GM19023 (cell line): ENCODE measurements around the gene KCNH3.

Experiments used
- ATAC-seq: cut with Tn5 transposase; IDR thresholded peaks from one replicate; pipeline ENCODE4 v1.9.1; 2021; ENCODE audit warnings: mild to moderate bottlenecking, moderate library complexity; ENCODE audit not compliant: unreplicated experiment

Gene KCNH3

DNA sequence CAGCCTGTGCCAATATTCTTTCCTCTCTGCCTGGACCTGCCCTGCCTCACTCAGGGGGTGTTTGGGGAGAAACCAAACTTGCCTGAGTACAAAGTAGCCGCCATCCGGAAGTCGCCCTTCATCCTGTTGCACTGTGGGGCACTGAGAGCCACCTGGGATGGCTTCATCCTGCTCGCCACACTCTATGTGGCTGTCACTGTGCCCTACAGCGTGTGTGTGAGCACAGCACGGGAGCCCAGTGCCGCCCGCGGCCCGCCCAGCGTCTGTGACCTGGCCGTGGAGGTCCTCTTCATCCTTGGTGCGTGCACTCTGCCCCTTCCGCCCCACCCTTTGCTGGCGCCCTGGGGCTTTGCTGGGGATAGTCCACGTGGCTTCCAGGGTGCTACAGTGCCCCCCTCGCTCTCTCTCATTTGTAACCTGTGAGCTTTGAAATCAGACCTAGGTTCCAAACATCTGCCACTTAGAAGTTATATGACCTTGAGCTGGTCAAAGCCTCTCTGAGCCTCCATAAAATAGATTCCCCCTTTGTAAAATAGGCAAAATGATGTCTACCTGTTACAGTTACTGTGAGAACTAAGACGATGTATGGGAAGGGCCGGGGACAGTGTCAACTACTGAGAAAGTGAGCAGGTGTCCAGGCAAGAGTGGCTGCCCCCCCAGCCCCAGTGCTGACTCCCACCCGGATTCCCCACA lies 4.5 kb downstream of the KCNH3 start:
- no peak for ATAC-seq

GRCh38 chr12:49543914-49544815 lies 5.3 kb downstream of the KCNH3 start:
- no peak for ATAC-seq

DNA sequence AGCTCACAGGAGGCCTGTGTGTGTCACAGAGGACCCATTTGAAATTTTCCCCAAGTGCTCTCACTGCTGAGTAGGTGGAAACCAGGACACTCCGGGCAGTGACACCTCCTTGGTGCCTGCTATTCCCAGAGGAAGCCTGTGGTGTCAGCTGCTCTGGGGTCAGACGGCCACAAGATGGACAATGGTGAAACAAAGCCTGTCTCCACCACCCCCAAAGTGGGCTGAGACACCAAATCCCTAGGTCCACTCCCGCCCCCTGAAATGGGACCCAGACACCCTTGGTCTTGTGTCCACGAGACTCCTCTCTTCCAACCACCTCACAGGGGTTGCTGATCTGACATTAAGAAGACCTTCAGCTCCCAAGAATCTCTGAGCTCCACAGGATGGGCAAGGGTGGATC lies 7.0 kb downstream of the KCNH3 start:
- ATAC-seq, result no peak

DNA sequence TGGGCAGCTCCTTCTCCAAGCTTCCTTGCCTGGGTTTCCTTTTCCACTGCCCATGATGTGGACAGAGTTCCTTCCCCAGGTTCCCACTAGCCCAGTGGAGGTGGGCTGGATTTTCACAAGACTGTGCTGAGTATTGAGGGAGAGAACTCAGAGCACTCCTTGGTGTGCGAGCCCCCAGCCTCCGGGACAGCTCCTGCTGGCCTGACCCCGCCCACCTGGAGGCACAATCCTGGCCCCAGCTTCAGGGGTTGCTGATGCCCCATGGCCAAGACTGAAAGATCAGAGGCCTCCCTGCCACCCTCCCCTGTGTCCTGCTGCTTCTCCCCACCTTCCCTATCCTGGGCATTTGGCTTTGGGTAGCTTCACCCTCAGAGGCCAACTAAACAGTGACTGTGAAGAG lies 7.7 kb downstream of the KCNH3 start:
- no peak for ATAC-seq

GRCh38 chr12:49547090-49547690 lies 8.4 kb downstream of the KCNH3 start:
- no peak for ATAC-seq

DNA sequence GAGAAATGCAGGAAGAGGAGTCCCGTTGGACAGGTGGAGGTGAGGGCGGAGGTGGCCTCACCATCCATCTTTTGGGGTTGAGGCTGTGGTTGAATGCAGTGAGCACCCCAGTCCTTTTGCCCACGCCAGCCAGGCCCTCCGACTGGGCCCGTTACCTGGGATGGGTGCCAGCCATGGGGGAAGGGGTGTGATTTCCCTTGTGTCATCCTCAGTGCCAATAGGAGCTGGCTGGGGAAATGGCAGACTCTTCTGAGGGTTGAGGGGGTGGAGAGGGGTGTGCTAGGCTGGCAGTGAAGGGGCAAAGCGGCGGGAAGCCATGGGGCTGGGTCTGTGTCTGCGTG lies 9.6 kb downstream of the KCNH3 start:
- no peak for ATAC-seq

DNA sequence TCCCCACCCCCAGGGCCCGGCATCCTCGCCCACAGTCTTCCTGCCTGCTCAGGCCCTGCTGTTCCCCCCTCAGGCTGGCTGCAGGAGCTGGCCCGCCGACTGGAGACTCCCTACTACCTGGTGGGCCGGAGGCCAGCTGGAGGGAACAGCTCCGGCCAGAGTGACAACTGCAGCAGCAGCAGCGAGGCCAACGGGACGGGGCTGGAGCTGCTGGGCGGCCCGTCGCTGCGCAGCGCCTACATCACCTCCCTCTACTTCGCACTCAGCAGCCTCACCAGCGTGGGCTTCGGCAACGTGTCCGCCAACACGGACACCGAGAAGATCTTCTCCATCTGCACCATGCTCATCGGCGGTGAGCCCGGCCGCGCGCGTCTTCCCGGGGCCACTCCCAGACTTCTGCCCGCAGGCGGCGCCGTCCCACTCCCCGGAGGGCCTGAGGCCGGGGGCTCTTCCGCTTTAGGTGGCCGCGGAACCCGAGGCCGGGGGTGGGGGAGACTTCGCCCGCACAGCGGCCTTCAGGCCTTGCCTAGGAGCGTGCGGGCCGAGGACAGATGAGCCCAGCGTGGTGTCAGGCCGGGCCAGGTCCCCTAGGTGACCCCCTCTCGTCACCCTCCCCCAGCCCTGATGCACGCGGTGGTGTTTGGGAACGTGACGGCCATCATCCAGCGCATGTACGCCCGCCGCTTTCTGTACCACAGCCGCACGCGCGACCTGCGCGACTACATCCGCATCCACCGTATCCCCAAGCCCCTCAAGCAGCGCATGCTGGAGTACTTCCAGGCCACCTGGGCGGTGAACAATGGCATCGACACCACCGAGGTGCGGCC lies 10.2 kb downstream of the KCNH3 start:
- no peak for ATAC-seq

GRCh38 chr12:49549735-49550692 lies 11.2 kb downstream of the KCNH3 start:
- ATAC-seq, result no peak

DNA sequence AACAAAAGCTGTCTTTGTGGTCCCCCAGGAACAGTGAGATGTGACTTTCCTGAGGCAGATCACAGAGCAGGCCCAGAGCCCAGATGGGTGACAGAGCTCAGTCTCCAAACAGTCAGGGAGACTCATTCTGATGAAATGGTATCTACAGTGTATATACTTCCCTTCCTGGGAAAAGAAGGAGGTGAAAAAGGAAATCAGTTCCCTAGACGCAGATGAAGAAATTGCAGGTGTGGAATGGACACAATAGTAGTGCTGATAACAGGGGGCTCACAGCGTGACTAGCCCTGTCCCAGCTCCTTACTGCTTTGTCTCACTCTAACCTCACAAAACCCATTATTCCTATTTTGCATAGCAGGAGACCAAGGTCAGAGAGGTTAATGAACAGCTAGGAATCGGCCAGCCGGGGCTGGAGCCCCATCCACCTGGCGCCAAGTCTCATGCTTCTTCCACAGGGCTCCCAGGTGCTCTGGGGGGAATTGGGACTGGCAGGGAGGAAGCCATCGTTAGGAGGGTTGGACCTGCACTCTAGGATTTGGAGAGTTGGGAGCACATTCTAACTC lies 11.9 kb downstream of the KCNH3 start:
- ATAC-seq, result no peak

GRCh38 chr12:49552014-49552413 lies 13.2 kb downstream of the KCNH3 start:
- ATAC-seq, result no peak

- no peak for ATAC-seq
Observed at GRCh38 chr12:49552425-49552824, 13.6 kb downstream of the KCNH3 start.

- ATAC-seq, result no peak
Observed at GRCh38 chr12:49552899-49553298, 14.1 kb downstream of the KCNH3 start.

GRCh38 chr12:49553512-49554088 lies 14.8 kb downstream of the KCNH3 start:
- no peak for ATAC-seq

GRCh38 chr12:49554266-49554665 lies 15.4 kb downstream of the KCNH3 start:
- ATAC-seq, result no peak

GRCh38 chr12:49555631-49556390 lies 17.0 kb downstream of the KCNH3 start:
- no peak for ATAC-seq

DNA sequence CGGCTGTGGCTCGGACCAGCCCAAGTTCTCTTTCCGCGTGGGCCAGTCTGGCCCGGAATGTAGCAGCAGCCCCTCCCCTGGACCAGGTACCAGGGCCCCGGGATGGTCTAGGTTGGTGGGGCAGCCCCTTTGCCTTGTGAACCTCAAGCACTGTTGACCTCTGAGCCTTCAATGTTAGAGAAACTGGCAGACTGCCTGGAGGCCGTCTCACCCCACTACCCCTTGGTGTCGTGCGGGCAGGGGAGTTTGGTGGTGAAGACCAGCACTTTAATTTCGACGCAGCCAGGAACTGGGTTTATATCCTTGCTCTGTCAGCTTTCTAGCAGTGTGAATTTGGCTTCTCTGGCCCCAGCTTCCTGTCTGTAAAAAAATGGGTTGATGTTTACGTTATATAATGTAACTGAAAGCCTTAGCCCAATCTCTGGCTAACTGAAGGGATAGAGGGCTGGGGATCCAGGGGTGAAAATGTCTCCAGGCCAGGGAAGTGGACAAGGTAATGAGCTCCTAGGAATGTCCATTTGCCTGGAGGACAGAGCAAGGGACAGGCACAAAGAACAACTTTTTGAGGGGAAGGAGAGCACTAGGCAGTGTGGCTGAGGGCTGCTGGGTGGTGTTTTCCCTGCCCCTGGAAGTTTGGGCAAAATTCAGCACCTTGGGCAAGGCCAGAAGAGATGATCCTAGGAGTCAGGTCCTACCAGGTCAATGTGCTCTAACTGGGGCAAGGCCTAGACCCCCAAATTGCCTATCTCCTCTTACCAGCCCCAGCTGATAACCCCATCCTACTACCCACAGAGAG lies 17.8 kb downstream of the KCNH3 start:
- no peak for ATAC-seq

- no peak for ATAC-seq
Observed at GRCh38 chr12:49557187-49557916, 18.5 kb downstream of the KCNH3 start.
